K562 (cell line): ENCODE data around the gene CD8A. TPM values are rescaled to one million over a fixed set of nuclear protein-coding genes. Genes with fewer than 3 reads are reported as not detected.

Source experiments
- ATAC-seq: fragments of 200-7000 bp; cut with Tn5 transposase; 3 replicates; pipeline ENCODE4 v1.9.1; 2020; ENCODE audit warnings: moderate library complexity
- BruUV-seq: library from RNA; stranded (reverse); fragments of 400-500 nt; replicated peaks from 2 replicates; lab custom pipeline; 2021; lab: Mats Ljungman, UMichigan
- CTCF ChIA-PET: fragments of 300-600 bp; formaldehyde crosslinking; extraction: SDS; loops from one replicate; lab custom pipeline; 2021; ENCODE audit warnings: low intra/inter-chr PET ratio; lab: Yijun Ruan, JAX
- POLR2A ChIA-PET: fragments of 300-600, 350-650 bp; sonication (Branson Sonifier 250); formaldehyde crosslinking; extraction: SDS; loops from one replicate; lab custom pipeline; 2021; ENCODE audit warnings: antibody characterized with exemption, inconsistent platforms; lab: Yijun Ruan, JAX
- DNase-seq, 4 experiments: peaks; one replicate each; pipeline versions ENCODE4 v3.0.0 to v3.0.0-alpha.2; 2011 to 2018; ENCODE audit warnings: low spot score in 3 of 4, mixed read lengths in 3 of 4; ENCODE audit errors: extremely low read depth in 1 of 4
- FAIRE-seq: peaks from 2 replicates; lab custom pipeline; 2011; peaks lifted over from hg19 to GRCh38; lab: Jason Lieb, UNC
- H2AFZ ChIP-seq: 2 replicates; pipeline ENCODE4 v1.6.0; 2011; ENCODE audit warnings: low read depth, low read length, control low read depth, inconsistent platforms
- H3K27ac ChIP-seq: fragments of 200-600 bp; 3 replicates; pipeline ENCODE4 v1.8.0; 2011; ENCODE audit warnings: low read depth, mild to moderate bottlenecking, control low read depth, inconsistent platforms, low read length, moderate library complexity, mixed read lengths; ENCODE audit errors: extremely low read depth
- H3K27me3 ChIP-seq, 2 experiments: fragments of 300-600 bp in 1 of 2; 2 replicates in 1 of 2; 3 replicates in 1 of 2; pipeline versions ENCODE4 v1.6.0 to v1.8.0; 2011; ENCODE audit warnings: inconsistent platforms in 2 of 2, low read length in 2 of 2, mild to moderate bottlenecking in 1 of 2, mixed read lengths in 1 of 2, moderate library complexity in 1 of 2; ENCODE audit not compliant: control insufficient read depth in 2 of 2, insufficient read depth in 2 of 2
- H3K36me3 ChIP-seq: fragments of 300-600 bp; 3 replicates; pipeline ENCODE4 v1.8.0; 2011; ENCODE audit warnings: mild to moderate bottlenecking, low read length, inconsistent platforms; ENCODE audit not compliant: control insufficient read depth, insufficient read depth
- H3K4me1 ChIP-seq, 2 experiments: fragments of 200-600 bp in 1 of 2; replicated peaks in 1 of 2; 2 replicates in 1 of 2; 3 replicates in 1 of 2; pipeline versions ENCODE4 v1.5.1 to v1.8.0; 2011; ENCODE audit warnings: inconsistent platforms in 2 of 2, low read length in 2 of 2, mild to moderate bottlenecking in 1 of 2, mixed read lengths in 1 of 2, moderate library complexity in 1 of 2; ENCODE audit not compliant: control insufficient read depth in 2 of 2, insufficient read depth in 2 of 2
- H3K4me2 ChIP-seq: 2 replicates; pipeline ENCODE4 v1.6.1; 2011; ENCODE audit warnings: low read length, control low read depth, inconsistent platforms, mixed read lengths; ENCODE audit not compliant: insufficient read depth
- H3K4me3 ChIP-seq: fragments of 200-600 bp; sonication (generic), shearing (Covaris generic); 2 replicates; pipeline ENCODE4 v1.5.1; 2016; ENCODE audit warnings: control low read depth, inconsistent platforms
- H3K79me2 ChIP-seq: fragments of 200-600 bp; 3 replicates; pipeline ENCODE4 v1.8.0; 2011; ENCODE audit warnings: low read length, inconsistent platforms; ENCODE audit not compliant: control insufficient read depth, insufficient read depth
- H3K9ac ChIP-seq, 2 experiments: 2 replicates each; pipeline versions ENCODE4 v1.6.0 to v1.6.1; 2011; ENCODE audit warnings: low read depth in 2 of 2, low read length in 2 of 2, control low read depth in 1 of 2, inconsistent platforms in 1 of 2, mild to moderate bottlenecking in 1 of 2, mixed read lengths in 1 of 2; ENCODE audit not compliant: insufficient read depth in 1 of 2
- H3K9me1 ChIP-seq: one replicate; pipeline ENCODE4 v1.6.0; 2011; ENCODE audit warnings: inconsistent platforms, mild to moderate bottlenecking, low read length, moderate library complexity; ENCODE audit not compliant: control insufficient read depth, insufficient read depth
- H3K9me3 ChIP-seq: replicated peaks from 2 replicates; pipeline ENCODE4 v1.5.1; 2011; ENCODE audit warnings: low read depth, low read length, inconsistent platforms; ENCODE audit not compliant: control insufficient read depth, insufficient read depth
- H4K20me1 ChIP-seq: replicated peaks from 2 replicates; pipeline ENCODE4 v1.6.1; 2011; ENCODE audit warnings: low read length, inconsistent platforms, mixed read lengths; ENCODE audit not compliant: control insufficient read depth, insufficient read depth
- CHCHD3 ChIP-seq: fragments of 250-450 bp; sonication (Bioruptor Pico); IDR thresholded peaks from 2 replicates; pipeline ENCODE4 v2.1.2; 2022; ENCODE audit warnings: mild to moderate bottlenecking
- ETV6 ChIP-seq, 3 experiments: fragments of 150-350 bp in 1 of 3; sonication (generic) in 1 of 3; formaldehyde crosslinking in 1 of 3; IDR thresholded peaks; 2 replicates each; pipeline versions ENCODE4 v1.6.1 to v1.8.0; 2014 to 2022; ENCODE audit warnings: borderline replicate concordance in 2 of 3, low read depth in 2 of 3, antibody characterized with exemption in 1 of 3, low read length in 1 of 3, mild to moderate bottlenecking in 1 of 3, missing genetic modification reagents in 1 of 3
- JUNB ChIP-seq: fragments of 450-650 bp; formaldehyde crosslinking; conservative IDR thresholded peaks from 2 replicates; pipeline ENCODE4 v1.4.0; 2020; ENCODE audit warnings: mild to moderate bottlenecking
- LEF1 ChIP-seq: fragments of 450-650 bp; IDR thresholded peaks from 2 replicates; pipeline ENCODE4 v1.6.1; 2016; ENCODE audit warnings: mild to moderate bottlenecking
- MBD2 ChIP-seq: sonication (generic); IDR thresholded peaks from 2 replicates; pipeline ENCODE4 v1.6.1; 2016; ENCODE audit warnings: low read depth, borderline replicate concordance
- NR2C1 ChIP-seq, 2 experiments: fragments of 450-650 bp; IDR thresholded peaks; 2 replicates each; pipeline ENCODE4 v1.6.1; 2017; ENCODE audit warnings: mild to moderate bottlenecking in 2 of 2, antibody characterized with exemption in 1 of 2, inconsistent platforms in 1 of 2, missing compliant biosample characterization in 1 of 2, missing genetic modification characterization in 1 of 2
- PHB ChIP-seq: fragments of 250-450 bp; sonication (Bioruptor Pico); IDR thresholded peaks from 2 replicates; pipeline ENCODE4 v1.5.0; 2021
- PYGO2 ChIP-seq: fragments of 450-650 bp; IDR thresholded peaks from 2 replicates; pipeline ENCODE4 v1.6.1; 2016; ENCODE audit warnings: mild to moderate bottlenecking, missing genetic modification characterization, moderate library complexity, missing compliant biosample characterization
- RAD21 ChIP-seq, 2 experiments: fragments of 250-450 bp in 1 of 2; fragments of 450-650 bp in 1 of 2; sonication (Bioruptor Pico) in 1 of 2; formaldehyde crosslinking in 1 of 2; IDR thresholded peaks in 1 of 2; conservative IDR thresholded peaks in 1 of 2; 2 replicates each; pipeline versions ENCODE4 v1.4.0 to v1.8.0; 2020 to 2022; ENCODE audit warnings: mild to moderate bottlenecking in 2 of 2, moderate library complexity in 1 of 2
- RBM15 ChIP-seq: fragments of 200-400 bp; formaldehyde crosslinking; IDR thresholded peaks from 2 replicates; pipeline ENCODE4 v1.6.1; 2018; ENCODE audit warnings: mild to moderate bottlenecking, low read length, moderate library complexity; ENCODE audit not compliant: insufficient read depth
- RBM39 ChIP-seq: fragments of 200-400 bp; formaldehyde crosslinking; optimal IDR thresholded peaks from 2 replicates; pipeline ENCODE3; 2018; ENCODE audit warnings: low read depth, low read length
- TBL1XR1 ChIP-seq, 2 experiments: IDR thresholded peaks; 2 replicates each; pipeline ENCODE4 v1.6.1; 2012; ENCODE audit warnings: improper control_type of control experiment in 2 of 2, low read length in 2 of 2, mild to moderate bottlenecking in 1 of 2
- TCF7 ChIP-seq: sonication (generic); IDR thresholded peaks from 2 replicates; pipeline ENCODE4 v1.6.1; 2016; ENCODE audit warnings: antibody characterized with exemption, borderline replicate concordance
- TSHZ1 ChIP-seq: fragments of 250-450 bp; sonication (Bioruptor Pico); IDR thresholded peaks from 2 replicates; pipeline ENCODE4 v1.4.0; 2020; ENCODE audit warnings: mild to moderate bottlenecking, moderate library complexity
- ZNF197 ChIP-seq: fragments of 200-800 bp; sonication (Bioruptor generic); IDR thresholded peaks from 2 replicates; pipeline ENCODE4 v1.6.1; 2016; ENCODE audit warnings: low read depth, missing genetic modification characterization, missing compliant biosample characterization
- ZNF253 ChIP-seq: fragments of 250-450 bp; sonication (Bioruptor Pico); conservative IDR thresholded peaks from 2 replicates; pipeline ENCODE4 v1.6.1; 2021; ENCODE audit warnings: mild to moderate bottlenecking
- WGBS: fragments of 100-300 bp; shearing (Covaris generic); methylation state at CpG from one replicate; pipeline ENCODE4 v1.1.6; 2016; ENCODE audit warnings: low coverage, mixed read lengths; ENCODE audit not compliant: insufficient coverage; ENCODE audit errors: missing lambda C conversion rate; 5-methylcytosine and 5-hydroxymethylcytosine counted together
- in situ Hi-C: fragments of 300-500 bp; cut with MboI; formaldehyde crosslinking; loops from 4 replicates; pipeline ENCODE4 v1.15.0; 2018; ENCODE audit warnings: inconsistent platforms, mixed read lengths
- intact Hi-C: fragments of 100-400 bp; cut with micrococcal nuclease; formaldehyde crosslinking; loops from 2 replicates; pipeline ENCODE4 v1.14.2; 2022
- polyA plus RNA-seq, 8 experiments: library from polyadenylated mRNA; depleted of rRNA in 4 of 8; stranded (reverse) in 5 of 8; unstranded in 3 of 8; fragments of >200 nt; fragmentation: Nextera tagmentation in 2 of 8; fragmentation: Illumina TruSeq in 1 of 8; extraction: Ambion mirVana in 2 of 8; extraction: Trizol in 1 of 8; gene quantifications; 2 replicates each; pipeline versions ENCODE4 v1.2.1 to v1.2.3, GENCODE V29; 2011 to 2014; ENCODE audit warnings: inconsistent platforms in 1 of 8, missing spikeins in 1 of 8
- total RNA-seq, 7 experiments: library from RNA; depleted of rRNA in 6 of 7; stranded (reverse); fragments of >200 nt in 6 of 7; fragmentation: Illumina TruSeq in 2 of 7; extraction: Trizol in 2 of 7; gene quantifications; 2 replicates each; pipeline versions ENCODE4 v1.2.1 to v1.2.3, GENCODE V29; 2011 to 2021; ENCODE audit warnings: low replicate concordance in 1 of 7

The CD8A gene
- total and polyA plus RNA-seq, 9 of the 15 experiments (the other 6 are each of a cell fraction or from before 2014, with no cell fraction given): 0.07 TPM; not detected in 8

GRCh38 chr2:86776532-86776931 lies 14.2 kb downstream of the CD8A start:
- Histone ChIP-seq H3K79me2 (no peaks in the 10 kb centered on the region), H3K4me2 (no peak overlapping the region), H3K36me3 (peaks cover 37% of the 10 kb centered on the region; the same call in 2 of the 3 replicates), H4K20me1 (no peaks in the 10 kb centered on the region), H3K27ac (no peak overlapping the region), H3K9ac (no peak overlapping the region), H3K27me3 (no peaks in the 10 kb centered on the region), H2AFZ (no peak overlapping the region), H3K9me3 (no peaks in the 10 kb centered on the region), H3K4me1 (no peaks in the 10 kb centered on the region; a peak in 1 of 5 replicates), H3K4me3 (no peak overlapping the region), H3K9me1 (no peaks in the 10 kb centered on the region)
- no peak for ATAC-seq
- CTCF ChIA-PET: no interaction called here
- no peak for FAIRE-seq
- intact Hi-C loops (no loop called here), in situ Hi-C loops (no loop called here)
- no peak for TF ChIP-seq LEF1
- no peak for TF ChIP-seq RBM39
- TF ChIP-seq RAD21 (CRISPR knock-in tag; conservative IDR thresholded peaks at IDR 0.05 in 1 of 2, IDR thresholded peaks at IDR 0.05 in 1 of 2): no peak
- TF ChIP-seq MBD2: no peak
- TF ChIP-seq PHB (CRISPR knock-in tag): no peak
- TF ChIP-seq ETV6 (IDR thresholded peaks at IDR 0.05; ENCODE audit: borderline replicate concordance in 1 of 2, low read depth in 2 of 2, low read length in 1 of 2): no peak
- TF ChIP-seq ETV6 (CRISPR knock-in tag; IDR thresholded peaks at IDR 0.05; ENCODE audit: borderline replicate concordance): no peak
- TF ChIP-seq ZNF197 (CRISPR knock-in tag): no peak
- no peak for TF ChIP-seq TCF7
- no peak for TF ChIP-seq PYGO2 (tag)
- no peak for TF ChIP-seq NR2C1 (IDR thresholded peaks at IDR 0.05)
- no peak for TF ChIP-seq NR2C1 (tag; IDR thresholded peaks at IDR 0.05)
- no peak for TF ChIP-seq TBL1XR1 (IDR thresholded peaks at IDR 0.05; ENCODE audit: low read length in 2 of 2)
- TF ChIP-seq JUNB (CRISPR knock-in tag): no peak
- TF ChIP-seq TSHZ1: no peak
- TF ChIP-seq CHCHD3 (CRISPR knock-in tag): no peak
- TF ChIP-seq ZNF253: no peak
- no peak for TF ChIP-seq RBM15
- DNase-seq: no peak
- POLR2A ChIA-PET: no interaction called here
- 76% methylated on average over 7 of the region's 7 CpGs for WGBS
- BruUV-seq: no TSS peak
